NCI-H187 treated with DMSO at 0.1 percent for 48 hours (cell line): ENCODE results near the gene TRPM3.
"Not testable (repeated sequence)": the region's sequence is repeated elsewhere in the genome, so short reads cannot be mapped to it uniquely, and the experiment has no call there.

ENCODE experiments used
- DNase-seq: peaks from one replicate; lab custom pipeline; 2025; lab: John Stamatoyannopoulos, UW

The TRPM3 gene

GRCh38 chr9:70654144-70654543 is 467.3 kb downstream of the TRPM3 start:
- DNase-seq = no peak

GRCh38 chr9:70644627-70645026 is 476.8 kb downstream of the TRPM3 start:
- not testable (repeated sequence) for DNase-seq

GRCh38 chr9:70642341-70642740 is 479.1 kb downstream of the TRPM3 start:
- no peak for DNase-seq

- no peak for DNase-seq
Measured at GRCh38 chr9:70641631-70642030, 479.8 kb downstream of the TRPM3 start.

- no peak for DNase-seq
Measured at GRCh38 chr9:70641031-70641430, 480.4 kb downstream of the TRPM3 start.

- DNase-seq = no peak
Measured at GRCh38 chr9:70639853-70640814, 481.3 kb downstream of the TRPM3 start.

GRCh38 chr9:70635790-70636189 is 485.6 kb downstream of the TRPM3 start:
- DNase-seq = no peak

GRCh38 chr9:70634696-70635095 is 486.7 kb downstream of the TRPM3 start:
- no peak for DNase-seq

- DNase-seq = no peak
Measured at GRCh38 chr9:70630971-70631370, 490.4 kb downstream of the TRPM3 start.

GRCh38 chr9:70629080-70629685 is 492.2 kb downstream of the TRPM3 start:
- not testable (repeated sequence) for DNase-seq

- DNase-seq = no peak
Measured at GRCh38 chr9:70625078-70625477, 496.3 kb downstream of the TRPM3 start.

GRCh38 chr9:70618784-70619183 is 502.6 kb downstream of the TRPM3 start:
- no peak for DNase-seq

- DNase-seq = no peak
Measured at GRCh38 chr9:70617033-70617828, 504.2 kb downstream of the TRPM3 start.

GRCh38 chr9:70616228-70616990 is 505.0 kb downstream of the TRPM3 start:
- no peak for DNase-seq

- DNase-seq = no peak
Measured at GRCh38 chr9:70615464-70616138, 505.8 kb downstream of the TRPM3 start.

GRCh38 chr9:70614786-70615463 is 506.5 kb downstream of the TRPM3 start:
- DNase-seq = no peak

- DNase-seq = no peak
Measured at GRCh38 chr9:70613024-70613768, 508.2 kb downstream of the TRPM3 start.

- DNase-seq = no peak
Measured at GRCh38 chr9:70610287-70610644, 511.2 kb downstream of the TRPM3 start.

- no peak for DNase-seq
Measured at GRCh38 chr9:70609542-70610286, 511.7 kb downstream of the TRPM3 start.
